Spinal cord (tissue), 10 donors: Measurements from ENCODE around the gene ATP5MC2. TPM values are rescaled to one million over a fixed set of nuclear protein-coding genes. Genes with fewer than 3 reads are reported as not detected.
A peak's percentile ranks its signal among the peaks of the same experiment; 100 is the strongest.
"Not testable (repeated sequence)": the region's sequence is repeated elsewhere in the genome, so short reads cannot be mapped to it uniquely, and the experiment has no call there.

Experiments used
- DNase-seq, 6 donors: peaks; one replicate each; pipeline versions ENCODE4 v3.0.0 to v3.0.0-alpha.2; 2013 to 2015; ENCODE audit warnings: low spot score in 6 of 6, low read depth in 4 of 6
- H3K27ac ChIP-seq: one replicate; pipeline ENCODE4 v1.5.1; 2013; ENCODE audit warnings: low read depth, low read length, control low read depth
- H3K27me3 ChIP-seq: one replicate; pipeline ENCODE4 v1.6.1; 2013; ENCODE audit warnings: low read length; ENCODE audit not compliant: control insufficient read depth, insufficient read depth
- H3K36me3 ChIP-seq: one replicate; pipeline ENCODE4 v1.6.1; 2013; ENCODE audit warnings: low read length; ENCODE audit not compliant: control insufficient read depth, insufficient read depth
- H3K4me1 ChIP-seq: one replicate; pipeline ENCODE4 v1.6.1; 2013; ENCODE audit warnings: low read length; ENCODE audit not compliant: control insufficient read depth, insufficient read depth
- H3K4me3 ChIP-seq: one replicate; pipeline ENCODE4 v1.5.1; 2013; ENCODE audit warnings: low read depth, low read length, control low read depth
- H3K9me3 ChIP-seq: one replicate; pipeline ENCODE4 v1.6.1; 2013; ENCODE audit warnings: low read length; ENCODE audit not compliant: control insufficient read depth, insufficient read depth
- WGBS: methylation state at CpG from one replicate; pipeline ENCODE4 v1.1.5; 2013; ENCODE audit warnings: missing lambda C conversion rate; ENCODE audit not compliant: insufficient coverage; 5-methylcytosine and 5-hydroxymethylcytosine counted together
- polyA plus RNA-seq, 2 donors: library from polyadenylated mRNA; unstranded; fragments of 120-200 nt; gene quantifications; one replicate each; pipeline ENCODE4 v1.2.1, GENCODE V29; 2013; ENCODE audit not compliant: insufficient read length in 2 of 2
- total RNA-seq, 2 donors: library from RNA; depleted of rRNA in 1 of 2; stranded (reverse); fragments of 120-200 nt in 1 of 2; fragments of >200 nt in 1 of 2; gene quantifications; one replicate each; pipeline versions ENCODE4 v1.2.3 to v1.2.4, GENCODE V29; 2013 to 2014
- donor health status: healthy.

The ATP5MC2 gene
- total and polyA plus RNA-seq, 4 donors = 65.8 to 387 (median 298) TPM

- not testable (repeated sequence) for H3K27ac ChIP-seq, H3K36me3 ChIP-seq, DNase-seq, H3K4me3 ChIP-seq, H3K9me3 ChIP-seq, H3K27me3 ChIP-seq
- 92% methylated on average over 2 of the region's 5 CpGs for WGBS
- H3K4me1 ChIP-seq = peaks cover 28% of the 10 kb centered on the region
These were observed 4.2 kb upstream of the ATP5MC2 start for GRCh38 chr12:53680061-53680460.

- Histone ChIP-seq H3K4me3 (peak overlapping the region; percentile 99), H3K4me1 (peaks cover 30% of the 10 kb centered on the region), H3K27me3 (no peaks in the 10 kb centered on the region), H3K27ac (peak overlapping the region; percentile 100), H3K9me3 (no peaks in the 10 kb centered on the region), H3K36me3 (peaks cover 14% of the 10 kb centered on the region)
- peak in 2 of 6 donors; percentile 62 to 82 for DNase-seq
- WGBS = 17% methylated on average over 3 of the region's 5 CpGs
These were observed 1.9 kb upstream of the ATP5MC2 start for GRCh38 chr12:53677800-53678148.

- Histone ChIP-seq H3K27me3 (no peaks in the 10 kb centered on the region), H3K9me3 (no peaks in the 10 kb centered on the region), H3K4me1 (peaks cover 30% of the 10 kb centered on the region), H3K4me3 (peak overlapping the region; percentile 99), H3K36me3 (peaks cover 19% of the 10 kb centered on the region), H3K27ac (peak overlapping the region; percentile 100)
- peak in 3 of 6 donors; percentile 67 to 96 (median 82) for DNase-seq
- 0% methylated on average over 27 of the region's 51 CpGs for WGBS
These were observed 1.3 kb upstream of the ATP5MC2 start for GRCh38 chr12:53677016-53677799.

- peak overlapping the region; percentile 100 for H3K27ac ChIP-seq
- 11% methylated on average over 7 of the region's 15 CpGs for WGBS
These were observed 753 bp upstream of the ATP5MC2 start for GRCh38 chr12:53676656-53677015.

GRCh38 chr12:53674977-53675700, 744 bp downstream of the ATP5MC2 start:
- Histone ChIP-seq H3K36me3 (peaks cover 32% of the 10 kb centered on the region), H3K4me3 (peak overlapping the region; percentile 99), H3K4me1 (peaks cover 30% of the 10 kb centered on the region), H3K9me3 (no peaks in the 10 kb centered on the region), H3K27ac (peak overlapping the region; percentile 100), H3K27me3 (no peaks in the 10 kb centered on the region)
- DNase-seq = no peak
- 38% methylated on average over 3 of the region's 8 CpGs for WGBS

More at GRCh38 chr12:53676656-53677015, 753 bp upstream of the ATP5MC2 start:
- peaks cover 30% of the 10 kb centered on the region for H3K4me1 ChIP-seq
- peak overlapping the region; percentile 99 for H3K4me3 ChIP-seq
- DNase-seq = peak in 1 of 6 donors; percentile 78
- no peaks in the 10 kb centered on the region for H3K9me3 ChIP-seq
- H3K27me3 ChIP-seq = no peaks in the 10 kb centered on the region
- H3K36me3 ChIP-seq = peaks cover 24% of the 10 kb centered on the region

- DNase-seq = no peak
- H3K4me3 ChIP-seq = no peak overlapping the region
- peaks cover 65% of the 10 kb centered on the region for H3K36me3 ChIP-seq
- no peak overlapping the region for H3K27ac ChIP-seq
- no peaks in the 10 kb centered on the region for H3K27me3 ChIP-seq
- H3K9me3 ChIP-seq = no peaks in the 10 kb centered on the region
- peaks cover 7% of the 10 kb centered on the region for H3K4me1 ChIP-seq
These were observed 4.9 kb downstream of the ATP5MC2 start for GRCh38 chr12:53670971-53671370.

- Histone ChIP-seq H3K9me3 (no peaks in the 10 kb centered on the region), H3K36me3 (peaks cover 66% of the 10 kb centered on the region), H3K4me3 (no peak overlapping the region), H3K4me1 (peaks cover 4% of the 10 kb centered on the region), H3K27me3 (no peaks in the 10 kb centered on the region), H3K27ac (no peak overlapping the region)
- WGBS = 80% methylated on average over 1 of the region's 7 CpGs
- no peak for DNase-seq
These were observed 5.6 kb downstream of the ATP5MC2 start for GRCh38 chr12:53670308-53670707.

- no peak for DNase-seq
- H3K27me3 ChIP-seq = no peaks in the 10 kb centered on the region
- H3K4me1 ChIP-seq = no peaks in the 10 kb centered on the region
- H3K4me3 ChIP-seq = no peak overlapping the region
- no peaks in the 10 kb centered on the region for H3K9me3 ChIP-seq
- WGBS = 82% methylated on average over 1 of the region's 2 CpGs
- H3K27ac ChIP-seq = no peak overlapping the region
- H3K36me3 ChIP-seq = peaks cover 70% of the 10 kb centered on the region
These were observed 8.8 kb downstream of the ATP5MC2 start for GRCh38 chr12:53667080-53667479.

GRCh38 chr12:53664936-53665335, 10.9 kb downstream of the ATP5MC2 start:
- Histone ChIP-seq H3K27me3 (no peaks in the 10 kb centered on the region), H3K9me3 (no peaks in the 10 kb centered on the region), H3K4me3 (no peak overlapping the region), H3K27ac (no peak overlapping the region), H3K36me3 (peaks cover 60% of the 10 kb centered on the region), H3K4me1 (peaks cover 7% of the 10 kb centered on the region)
- 74% methylated on average over 5 of the region's 7 CpGs for WGBS
- DNase-seq = no peak

- Histone ChIP-seq H3K9me3 (no peaks in the 10 kb centered on the region), H3K4me3 (no peak overlapping the region), H3K36me3 (peaks cover 53% of the 10 kb centered on the region), H3K4me1 (peaks cover 11% of the 10 kb centered on the region), H3K27me3 (no peaks in the 10 kb centered on the region), H3K27ac (no peak overlapping the region)
- no peak for DNase-seq
- whole genome bisulfite sequencing = 50% methylated on average over 2 of the region's 5 CpGs
These were observed 11.7 kb downstream of the ATP5MC2 start for GRCh38 chr12:53664191-53664590.
